T-helper 2 cell treated with Interferon-gamma antibody and Interleukin-4, amounts not matched to agents 5 μg/mL and 100 μg/mL, for 36 hours (primary cell): Measurements from ENCODE around the gene RPTOR.
"Not testable (repeated sequence)": the region's sequence is repeated elsewhere in the genome, so short reads cannot be mapped to it uniquely, and the experiment has no call there.

Experiments
- DNase-seq: peaks from one replicate; pipeline ENCODE4 v3.0.0; 2021; ENCODE audit warnings: low spot score
- H3K27ac Mint-ChIP-seq: one replicate; pipeline ENCODE4 v1.8.0; 2021; ENCODE audit warnings: mild to moderate bottlenecking, mixed read lengths
- H3K27me3 Mint-ChIP-seq: one replicate; pipeline ENCODE4 v1.8.0; 2021; ENCODE audit warnings: low read depth, mixed read lengths
- H3K36me3 Mint-ChIP-seq: one replicate; pipeline ENCODE4 v1.8.0; 2021; ENCODE audit warnings: low read depth, mixed read lengths
- H3K4me1 Mint-ChIP-seq: one replicate; pipeline ENCODE4 v1.8.0; 2021; ENCODE audit warnings: low read depth, mixed read lengths
- H3K4me3 Mint-ChIP-seq: one replicate; pipeline ENCODE4 v1.8.0; 2022; ENCODE audit warnings: mild to moderate bottlenecking, moderate library complexity, mixed read lengths
- H3K9me3 Mint-ChIP-seq: one replicate; pipeline ENCODE4 v1.8.0; 2021; ENCODE audit warnings: mixed read lengths

Gene RPTOR

DNA sequence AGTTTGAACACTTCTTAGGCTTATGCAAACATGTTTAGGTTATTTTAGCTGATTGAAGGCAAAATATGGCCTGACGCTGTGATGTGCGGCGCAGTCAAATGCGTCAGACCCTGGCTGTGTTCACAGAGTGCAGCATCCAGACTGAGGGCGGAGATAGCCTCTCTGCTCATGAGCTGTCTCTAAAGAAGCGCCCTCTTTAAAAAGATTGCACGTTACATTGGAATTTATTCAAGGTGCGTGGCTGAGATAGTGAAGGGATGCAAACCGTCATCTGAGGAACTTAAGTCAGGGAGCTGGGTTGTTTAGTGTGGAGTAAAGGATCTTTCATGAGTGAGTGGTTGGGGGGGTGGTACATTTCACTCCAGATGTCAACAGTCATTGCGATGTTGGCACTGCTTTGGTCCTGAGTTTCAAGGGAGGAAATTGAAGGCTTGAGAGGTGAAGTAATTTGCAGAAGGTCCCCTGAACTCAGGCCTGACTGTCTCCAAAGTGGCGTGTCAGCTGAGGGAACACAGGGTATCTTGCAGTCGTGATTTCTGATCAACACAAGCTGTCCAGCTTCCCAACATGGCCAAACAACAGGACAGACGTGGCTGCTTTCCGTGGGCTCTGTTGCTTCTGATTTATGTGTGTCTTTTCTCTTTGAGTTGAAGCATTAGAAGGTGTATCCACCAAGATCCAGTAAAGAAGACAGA, 33.4 kb downstream of the RPTOR start:
- Mint-ChIP-seq H3K27me3 (no peaks in the 10 kb centered on the region), H3K4me3 (no peak overlapping the region), H3K36me3 (peaks cover 6% of the 10 kb centered on the region), H3K27ac (no peak overlapping the region), H3K4me1 (peaks cover 12% of the 10 kb centered on the region), H3K9me3 (no peaks in the 10 kb centered on the region)
- DNase-seq = no peak

DNA sequence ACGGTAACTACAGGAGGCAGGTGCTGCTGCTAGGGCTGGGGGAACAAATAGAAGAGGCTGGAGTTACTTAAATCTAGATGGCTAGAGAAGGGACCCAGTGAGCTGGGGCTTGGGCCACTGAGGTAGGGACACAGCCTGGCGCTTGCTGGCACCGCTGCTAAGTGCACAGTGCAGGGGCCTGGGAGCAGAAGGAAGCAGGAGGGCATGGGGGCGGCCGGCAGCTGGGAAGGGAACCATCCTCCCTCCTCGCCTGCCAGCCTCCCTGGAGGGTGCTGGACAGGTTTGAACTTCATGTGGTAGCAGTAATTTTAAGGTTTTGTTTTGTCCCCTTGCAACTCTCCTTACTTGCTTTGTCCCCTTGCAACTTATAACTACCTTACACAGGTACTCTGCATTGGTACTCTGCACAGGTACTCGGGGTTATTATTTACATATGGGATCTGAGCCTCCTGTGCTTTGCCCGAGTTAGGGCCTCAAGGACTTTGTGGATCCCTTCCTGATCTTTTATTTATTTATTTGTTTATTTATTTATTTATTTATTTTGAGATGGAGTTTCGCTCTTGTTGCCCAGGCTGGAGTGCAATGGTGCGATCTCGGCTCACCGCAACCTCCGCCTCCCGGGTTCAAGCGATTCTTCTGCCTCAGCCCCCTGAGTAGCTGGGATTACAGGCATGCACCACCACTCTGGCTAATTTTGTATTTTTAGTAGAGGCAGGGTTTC, 34.2 kb downstream of the RPTOR start:
- DNase-seq = not testable (repeated sequence)

DNA sequence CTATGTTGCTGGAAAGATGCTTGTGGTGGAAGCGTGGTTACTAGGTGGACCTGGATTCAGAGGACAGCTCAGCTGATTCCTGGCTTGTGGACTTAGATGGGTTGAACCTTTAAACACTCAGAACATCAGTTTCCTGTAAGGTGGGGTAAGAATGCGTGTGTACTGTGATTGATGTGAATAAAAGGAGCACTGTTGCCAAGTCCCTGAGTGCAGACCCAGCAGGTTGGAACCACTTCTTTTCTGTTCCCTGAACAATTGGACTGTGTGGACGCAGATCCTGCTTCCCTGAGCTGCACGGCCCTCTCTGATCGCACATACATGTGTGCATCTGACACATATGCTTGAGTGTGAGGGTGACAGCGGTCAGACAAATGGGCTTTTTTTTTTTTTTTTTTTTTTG, 37.5 kb downstream of the RPTOR start:
- Mint-ChIP-seq H3K36me3 (peaks cover 5% of the 10 kb centered on the region), H3K27ac (no peak overlapping the region), H3K9me3 (no peaks in the 10 kb centered on the region), H3K4me3 (no peak overlapping the region), H3K27me3 (no peaks in the 10 kb centered on the region), H3K4me1 (peaks cover 19% of the 10 kb centered on the region)
- DNase-seq = no peak

More for the DNA sequence above, 34.2 kb downstream of the RPTOR start:
- H3K36me3 Mint-ChIP-seq, H3K27ac Mint-ChIP-seq, H3K27me3 Mint-ChIP-seq, H3K4me3 Mint-ChIP-seq, H3K9me3 Mint-ChIP-seq: not testable (repeated sequence)
- peaks cover 16% of the 10 kb centered on the region for H3K4me1 Mint-ChIP-seq

DNA sequence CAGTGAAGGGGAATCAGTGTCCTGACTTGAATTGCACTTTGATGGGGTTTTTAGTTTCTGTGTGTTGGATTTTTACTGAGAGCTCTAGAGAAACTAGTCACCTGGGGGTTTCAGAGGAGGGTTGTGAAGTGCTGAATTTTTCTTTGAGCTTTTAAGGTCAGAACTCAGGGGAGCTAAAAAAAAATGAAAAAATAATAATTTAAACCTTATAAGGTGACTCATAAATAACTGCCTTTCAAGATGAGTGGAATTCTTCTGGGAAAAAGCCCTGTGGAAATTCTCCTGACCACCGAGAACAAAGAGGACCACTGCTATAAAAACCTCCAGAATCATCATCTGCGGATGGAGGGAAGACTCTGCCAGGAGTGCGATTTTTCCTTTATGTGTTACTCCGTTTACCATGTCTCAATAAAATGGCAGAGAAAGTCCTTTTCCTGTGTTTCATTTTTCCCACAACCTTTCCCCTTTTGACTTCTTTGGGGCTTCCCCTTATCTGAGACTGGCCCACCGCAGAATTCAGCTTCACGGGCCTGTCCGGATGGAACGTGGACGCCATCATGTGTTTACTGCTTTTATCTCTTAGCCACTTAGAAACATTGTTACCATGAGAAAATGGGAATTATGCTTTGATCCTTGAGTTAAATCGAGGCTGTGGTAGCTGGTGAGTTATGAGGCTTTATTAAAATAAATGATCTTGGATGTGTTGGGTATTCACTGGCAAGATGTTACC, 39.7 kb downstream of the RPTOR start:
- Mint-ChIP-seq H3K9me3 (no peaks in the 10 kb centered on the region), H3K27ac (peak overlapping the region; percentile 33), H3K27me3 (no peaks in the 10 kb centered on the region), H3K4me3 (no peak overlapping the region), H3K36me3 (peaks cover 5% of the 10 kb centered on the region), H3K4me1 (peaks cover 23% of the 10 kb centered on the region)
- no peak for DNase-seq

DNA sequence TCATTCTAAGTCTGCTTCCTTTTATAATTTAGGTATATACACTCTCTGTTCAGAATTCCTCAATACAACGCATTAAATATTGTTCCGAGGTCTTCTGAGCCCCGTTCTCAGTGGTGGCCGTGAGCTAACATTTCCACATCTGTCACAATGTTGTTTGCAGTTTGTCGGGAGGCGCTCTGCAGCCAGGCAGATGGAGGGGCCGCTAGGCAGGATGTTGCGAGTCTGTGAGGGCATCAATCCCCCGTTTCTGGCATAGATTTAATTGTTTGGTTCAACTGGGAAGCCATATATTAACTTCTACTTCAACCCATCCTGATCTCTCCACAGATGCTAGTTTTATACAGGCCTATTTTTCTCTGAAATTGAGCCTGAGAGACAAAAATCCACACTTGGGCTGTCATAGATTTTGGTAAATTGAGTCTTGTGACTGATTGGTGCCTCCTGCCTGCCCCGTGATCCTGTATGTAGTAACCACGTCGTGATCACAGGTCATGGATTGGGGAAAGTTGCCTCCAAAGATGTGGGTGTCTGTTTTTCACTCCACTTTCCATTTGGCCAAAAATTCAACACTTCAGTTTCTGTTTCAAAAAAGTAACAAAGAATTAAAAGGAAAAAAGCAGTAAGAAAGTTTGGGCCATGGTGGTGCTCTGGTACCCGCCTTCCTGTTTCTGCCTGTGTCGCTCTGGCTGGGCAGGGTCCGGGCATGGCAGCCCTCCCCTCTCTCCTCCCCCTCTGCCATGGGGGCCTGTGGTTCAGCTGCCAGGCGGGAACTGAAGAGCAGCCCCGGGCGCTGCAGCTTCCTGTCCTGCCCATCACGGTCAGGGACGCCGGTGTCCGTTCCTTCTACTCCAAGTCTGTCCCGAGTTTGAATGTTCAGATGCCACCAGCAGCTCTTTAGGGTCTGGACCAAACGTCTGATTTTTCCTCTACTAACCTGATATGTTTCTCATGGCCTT, 41.5 kb downstream of the RPTOR start:
- H3K36me3 Mint-ChIP-seq = peaks cover 5% of the 10 kb centered on the region
- DNase-seq = no peak
- no peaks in the 10 kb centered on the region for H3K9me3 Mint-ChIP-seq
- H3K27me3 Mint-ChIP-seq = no peaks in the 10 kb centered on the region
- H3K27ac Mint-ChIP-seq = peak overlapping the region; percentile 77
- H3K4me1 Mint-ChIP-seq = peaks cover 29% of the 10 kb centered on the region
- H3K4me3 Mint-ChIP-seq = peak overlapping the region; percentile 40

DNA sequence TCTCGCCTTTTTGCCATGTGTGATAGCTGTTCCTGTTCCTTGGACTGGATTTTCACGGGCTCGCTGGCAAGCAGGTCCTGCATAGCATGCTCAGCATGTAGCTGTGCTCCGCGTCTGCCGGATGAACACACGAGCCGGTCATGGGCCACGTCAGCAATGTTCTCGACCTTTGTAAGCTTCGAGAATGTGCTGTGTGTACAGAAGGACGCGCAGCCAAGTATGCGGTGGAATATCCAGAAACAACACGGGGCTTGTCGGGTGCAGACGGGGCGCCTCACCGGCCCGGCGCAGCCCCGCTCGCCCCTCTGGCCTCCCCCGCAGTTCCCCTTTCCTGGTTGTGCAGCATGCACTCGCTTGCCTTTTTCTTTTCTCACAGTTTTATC, 42.2 kb downstream of the RPTOR start:
- Mint-ChIP-seq H3K36me3 (peaks cover 5% of the 10 kb centered on the region), H3K4me3 (peak overlapping the region; percentile 0), H3K27ac (peak overlapping the region; percentile 77), H3K27me3 (no peaks in the 10 kb centered on the region), H3K9me3 (no peaks in the 10 kb centered on the region), H3K4me1 (peaks cover 35% of the 10 kb centered on the region)
- DNase-seq = no peak

DNA sequence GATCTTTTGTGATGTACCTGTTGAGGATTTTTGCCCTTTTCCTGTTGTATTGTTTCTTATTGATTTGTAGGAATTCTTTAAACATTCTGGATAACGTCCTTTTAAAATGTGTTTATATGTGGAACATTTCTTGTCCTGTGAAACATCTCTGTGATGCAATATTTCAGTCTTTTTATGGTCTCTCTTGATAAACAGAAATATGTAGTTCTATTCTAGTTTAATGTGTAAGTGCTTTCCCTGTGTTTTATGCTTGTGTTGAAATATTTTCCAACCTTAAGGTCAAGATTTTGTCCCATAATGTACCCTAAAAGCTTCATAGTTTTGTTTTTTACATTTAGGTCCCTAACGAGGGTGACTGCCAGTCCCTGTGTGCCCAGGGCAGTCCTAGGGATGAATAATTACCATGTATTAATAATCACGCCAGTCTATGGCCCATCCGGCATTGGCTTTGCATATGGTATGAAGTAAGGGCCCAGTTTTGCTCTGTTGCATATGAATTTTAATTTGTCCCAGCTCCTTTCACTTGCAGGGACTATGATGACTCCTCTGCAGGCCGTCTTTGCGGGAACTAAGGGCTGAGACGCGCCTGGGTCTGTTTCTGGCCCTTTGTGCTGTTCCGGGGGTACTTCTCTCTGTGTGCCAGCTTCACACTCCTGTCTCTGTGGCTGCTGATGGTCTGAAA, 44.2 kb downstream of the RPTOR start:
- no peaks in the 10 kb centered on the region for H3K9me3 Mint-ChIP-seq
- no peak for DNase-seq
- peak overlapping the region; percentile 31 for H3K27ac Mint-ChIP-seq
- H3K4me3 Mint-ChIP-seq = no peak overlapping the region
- H3K36me3 Mint-ChIP-seq = peaks cover 2% of the 10 kb centered on the region
- H3K27me3 Mint-ChIP-seq = no peaks in the 10 kb centered on the region
- H3K4me1 Mint-ChIP-seq = peaks cover 39% of the 10 kb centered on the region

DNA sequence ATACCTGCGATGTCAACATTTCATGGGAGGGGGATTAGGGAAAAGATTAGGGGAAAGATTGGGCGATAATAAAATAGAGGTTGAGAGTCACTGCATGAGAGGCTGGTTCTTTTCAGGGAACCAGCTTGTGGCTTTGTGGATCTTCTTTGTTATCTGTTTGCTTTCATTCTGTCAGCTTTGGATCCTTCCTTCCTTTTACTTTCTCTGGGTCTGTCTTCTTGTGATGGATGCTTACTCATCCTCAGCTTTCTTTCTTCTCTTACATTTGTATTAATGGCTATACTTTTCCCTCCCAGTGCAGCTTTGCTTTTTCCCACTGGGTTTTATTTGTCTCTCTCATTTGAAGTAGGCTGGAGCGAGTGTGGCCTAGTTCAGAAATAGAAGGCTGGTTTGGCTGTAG, 47.1 kb downstream of the RPTOR start:
- Mint-ChIP-seq H3K9me3 (no peaks in the 10 kb centered on the region), H3K4me3 (no peak overlapping the region), H3K4me1 (peaks cover 42% of the 10 kb centered on the region), H3K27me3 (no peaks in the 10 kb centered on the region), H3K36me3 (no peaks in the 10 kb centered on the region), H3K27ac (peak overlapping the region; percentile 34)
- no peak for DNase-seq

DNA sequence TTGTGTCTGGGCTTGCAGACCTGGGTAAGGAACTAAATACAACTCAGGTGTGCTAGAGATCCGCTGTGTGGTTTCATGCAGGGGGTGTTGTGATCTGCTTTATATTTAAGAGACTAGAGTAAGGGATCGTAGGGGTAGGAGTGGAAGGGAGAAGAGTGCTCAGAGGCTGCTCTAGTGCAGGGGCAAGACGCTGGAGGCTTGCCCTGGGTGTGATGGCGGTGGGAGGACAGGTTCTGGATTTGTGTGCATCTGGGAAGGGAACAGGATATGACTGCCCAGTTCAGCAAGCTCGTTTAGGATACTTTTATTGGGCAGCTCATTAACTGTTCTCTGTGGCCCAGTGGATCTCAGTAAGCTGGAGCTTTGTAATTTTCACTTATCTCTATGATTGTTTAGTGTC, 47.6 kb downstream of the RPTOR start:
- Mint-ChIP-seq H3K4me3 (no peak overlapping the region), H3K9me3 (no peaks in the 10 kb centered on the region), H3K27me3 (no peaks in the 10 kb centered on the region), H3K27ac (peak overlapping the region; percentile 12), H3K4me1 (peaks cover 46% of the 10 kb centered on the region), H3K36me3 (no peaks in the 10 kb centered on the region)
- no peak for DNase-seq

DNA sequence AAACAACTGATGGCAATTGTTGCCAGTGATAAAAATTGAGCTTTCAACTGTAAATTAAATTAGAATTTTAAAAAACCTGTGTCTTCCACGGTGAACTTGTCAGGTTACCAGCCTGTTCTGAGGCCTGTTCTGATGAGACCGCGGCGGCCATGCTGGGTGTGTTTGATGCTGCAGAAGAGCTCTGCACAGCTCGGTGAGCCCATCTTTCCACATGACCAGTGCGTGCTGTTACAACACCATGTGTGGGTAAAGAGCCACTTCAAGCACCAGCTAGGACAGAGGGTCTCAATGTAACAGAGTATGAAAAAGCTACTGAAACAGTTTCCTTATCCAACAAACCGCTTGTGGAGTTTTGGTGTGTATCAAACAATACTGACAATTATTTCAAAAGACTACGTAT, 48.5 kb downstream of the RPTOR start:
- H3K27ac Mint-ChIP-seq = no peak overlapping the region
- no peak for DNase-seq
- peaks cover 53% of the 10 kb centered on the region for H3K4me1 Mint-ChIP-seq
- H3K36me3 Mint-ChIP-seq = peaks cover 2% of the 10 kb centered on the region
- no peaks in the 10 kb centered on the region for H3K9me3 Mint-ChIP-seq
- H3K27me3 Mint-ChIP-seq = no peaks in the 10 kb centered on the region
- no peak overlapping the region for H3K4me3 Mint-ChIP-seq

DNA sequence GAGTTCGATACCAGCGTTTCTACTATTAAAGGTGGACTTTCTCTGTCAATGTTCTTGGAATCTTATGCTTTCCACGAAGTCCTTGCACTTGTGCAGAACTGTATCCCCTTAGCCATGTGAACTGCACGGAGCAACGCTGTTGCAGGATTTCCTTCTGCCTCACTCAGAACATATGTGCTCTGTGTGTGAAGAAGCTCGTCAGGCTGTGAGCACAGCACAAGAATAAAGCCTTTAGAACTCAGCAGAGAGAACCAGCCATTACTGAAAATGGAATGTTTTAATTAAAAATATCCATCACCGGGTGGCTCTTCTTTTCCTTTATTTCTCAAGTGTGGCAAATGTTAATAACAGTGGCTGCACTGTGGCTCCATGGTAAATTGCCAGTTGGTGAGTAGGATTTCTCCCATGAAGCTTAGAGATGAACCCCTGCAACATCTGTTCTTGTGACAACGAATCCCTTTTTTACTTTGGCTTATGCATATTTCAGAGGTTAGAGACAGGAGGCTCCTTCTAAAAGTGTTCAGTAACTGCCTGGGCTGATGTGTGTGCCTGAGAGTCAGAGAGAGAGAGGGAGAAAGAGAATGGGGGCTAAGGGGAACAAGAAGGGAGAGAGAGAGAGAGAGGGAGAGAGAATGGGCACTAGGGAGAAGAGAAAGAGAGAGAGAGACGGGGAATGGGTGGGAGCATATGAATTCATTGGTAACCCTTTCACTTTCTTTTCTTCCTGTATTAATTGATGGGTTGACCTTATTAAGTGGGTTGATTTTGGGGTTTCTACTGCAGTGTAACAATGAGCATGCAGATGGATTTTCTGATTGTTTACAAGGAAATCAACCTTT, 50.0 kb downstream of the RPTOR start:
- no peaks in the 10 kb centered on the region for H3K27me3 Mint-ChIP-seq
- H3K9me3 Mint-ChIP-seq = no peaks in the 10 kb centered on the region
- peak overlapping the region; percentile 62 for H3K27ac Mint-ChIP-seq
- peaks cover 3% of the 10 kb centered on the region for H3K36me3 Mint-ChIP-seq
- peak overlapping the region; percentile 33 for H3K4me3 Mint-ChIP-seq
- DNase-seq = no peak
- H3K4me1 Mint-ChIP-seq = peaks cover 58% of the 10 kb centered on the region

DNA sequence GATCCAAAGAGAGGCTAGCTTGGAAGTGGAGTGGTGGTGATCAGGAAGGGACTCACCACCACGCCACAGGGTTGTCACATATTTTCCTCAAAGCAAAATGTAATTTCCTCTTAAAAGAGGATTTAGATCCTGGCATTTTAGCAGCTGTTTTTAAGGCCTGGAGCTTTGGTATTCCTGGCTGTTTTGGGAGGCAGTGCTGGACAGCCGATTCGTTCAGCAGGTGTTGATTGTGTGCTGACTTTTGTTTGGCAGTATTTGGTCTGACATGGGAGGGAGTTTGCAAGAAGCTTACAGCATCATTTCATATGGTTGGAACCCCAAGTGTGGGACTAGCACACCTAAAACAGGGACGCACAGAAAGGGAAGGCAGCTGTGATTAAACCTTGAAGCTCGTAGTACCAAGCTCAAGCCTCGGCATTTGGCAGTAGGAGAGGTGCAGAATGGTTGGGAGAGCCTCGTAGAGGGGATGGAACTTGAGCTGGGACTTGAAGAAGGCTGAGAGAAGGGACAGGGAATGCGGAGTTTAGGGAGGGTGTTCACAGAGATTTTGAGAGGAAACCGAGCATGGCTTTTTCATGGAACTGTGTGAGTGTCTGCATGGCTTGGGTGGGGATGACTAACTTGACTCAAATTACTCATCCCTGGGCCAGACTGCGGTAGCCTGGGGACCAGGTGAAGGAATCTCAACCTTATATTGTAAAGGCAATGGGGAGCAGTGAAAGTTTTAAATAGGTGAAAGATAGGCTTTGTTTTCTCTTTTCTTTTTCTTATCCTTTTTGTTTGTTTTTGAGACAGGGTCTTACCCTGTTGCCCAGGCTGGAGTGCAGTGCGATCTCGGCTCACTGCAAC, 52.3 kb downstream of the RPTOR start:
- peak; percentile 27 for DNase-seq
- Mint-ChIP-seq H3K9me3 (no peaks in the 10 kb centered on the region), H3K27me3 (no peaks in the 10 kb centered on the region), H3K4me3 (no peak overlapping the region), H3K4me1 (peaks cover 49% of the 10 kb centered on the region), H3K36me3 (peaks cover 9% of the 10 kb centered on the region), H3K27ac (no peak overlapping the region)
